HepG2 (cell line): Measurements from ENCODE around the gene STK40. TPM values are rescaled to one million over a fixed set of nuclear protein-coding genes. Genes with fewer than 3 reads are reported as not detected.

Experiments used
- CBX2 ChIP-seq, 2 experiments: fragments of 200-600 bp in 1 of 2; sonication (generic); formaldehyde crosslinking in 1 of 2; IDR thresholded peaks; 2 replicates each; pipeline versions ENCODE4 v1.7.0 to v1.8.1; 2018 to 2022; ENCODE audit warnings: low read depth in 2 of 2, low read length in 1 of 2, mild to moderate bottlenecking in 1 of 2, missing genetic modification reagents in 1 of 2
- NKX3-1 ChIP-seq: sonication (generic); formaldehyde crosslinking; IDR thresholded peaks from 2 replicates; pipeline ENCODE4 v1.5.0; 2020; ENCODE audit warnings: missing genetic modification reagents
- POGZ ChIP-seq: sonication (generic); formaldehyde crosslinking; IDR thresholded peaks from 2 replicates; pipeline ENCODE4 v1.4.0; 2020; ENCODE audit warnings: mild to moderate bottlenecking, missing genetic modification reagents
- RFX3 ChIP-seq: IDR thresholded peaks from 2 replicates; pipeline ENCODE4 v1.6.1; 2016; ENCODE audit warnings: missing biosample characterization, missing genetic modification reagents
- RORA ChIP-seq: sonication (generic); formaldehyde crosslinking; IDR thresholded peaks from 2 replicates; pipeline ENCODE4 v1.5.0; 2020; ENCODE audit warnings: mild to moderate bottlenecking, missing genetic modification reagents, moderate library complexity
- STAG1 ChIP-seq: sonication (generic); formaldehyde crosslinking; IDR thresholded peaks from 2 replicates; pipeline ENCODE4 v1.4.0; 2020; ENCODE audit warnings: missing genetic modification reagents
- ZNF607 ChIP-seq: sonication (generic); formaldehyde crosslinking; IDR thresholded peaks from 2 replicates; pipeline ENCODE4 v1.5.1; 2020; ENCODE audit warnings: missing genetic modification reagents, mild to moderate bottlenecking, borderline replicate concordance
- ZNF850 ChIP-seq: sonication (generic); formaldehyde crosslinking; conservative IDR thresholded peaks from 2 replicates; pipeline ENCODE4 v1.9.0; 2021; ENCODE audit warnings: mild to moderate bottlenecking, missing genetic modification reagents
- polyA plus RNA-seq, 8 experiments: library from polyadenylated mRNA; depleted of rRNA in 3 of 8; stranded (reverse) in 7 of 8; unstranded in 1 of 8; fragments of >200 nt; fragmentation: Illumina TruSeq in 4 of 8; extraction: Trizol in 4 of 8; gene quantifications; 2 replicates each; pipeline versions ENCODE4 v1.2.1 to v1.2.3, GENCODE V29; 2011 to 2016; ENCODE audit warnings: low read depth in 4 of 8, missing spikeins in 1 of 8, mixed read lengths in 1 of 8; ENCODE audit not compliant: insufficient read depth in 1 of 8
- total RNA-seq, 5 experiments: library from RNA; depleted of rRNA; stranded (reverse); fragments of >200 nt; fragmentation: Illumina TruSeq; extraction: Trizol; gene quantifications; 2 replicates each; pipeline ENCODE4 v1.2.3, GENCODE V29; 2016; ENCODE audit warnings: low read depth in 1 of 5
- TF ChIP-seq, protein P1 (sequence below): sonication (generic); formaldehyde crosslinking; IDR thresholded peaks from 2 replicates; pipeline ENCODE4 v1.5.1; 2020; ENCODE audit warnings: mild to moderate bottlenecking, missing genetic modification reagents, borderline replicate concordance
- TF ChIP-seq, protein P2 (sequence below): sonication (generic); formaldehyde crosslinking; IDR thresholded peaks from 2 replicates; pipeline ENCODE4 v1.4.0; 2020; ENCODE audit warnings: missing genetic modification reagents
- TF ChIP-seq, protein P3 (sequence below), 2 experiments: sonication (generic) in 1 of 2; formaldehyde crosslinking in 1 of 2; IDR thresholded peaks; 2 replicates each; pipeline versions ENCODE4 v1.6.1 to v1.9.0; 2014 to 2022; ENCODE audit warnings: antibody characterized with exemption in 1 of 2, borderline replicate concordance in 1 of 2, inconsistent platforms in 1 of 2, low read depth in 1 of 2, missing genetic modification reagents in 1 of 2
- TF ChIP-seq, protein P4 (sequence below): IDR thresholded peaks from 2 replicates; pipeline ENCODE4 v1.6.1; 2016; ENCODE audit warnings: missing genetic modification reagents, missing compliant biosample characterization

The STK40 gene
- total and polyA plus RNA-seq, 2 of the 13 experiments (the other 11 are each of a cell fraction or from before 2014, with no cell fraction given) = 33.8 to 35.1 TPM

DNA sequence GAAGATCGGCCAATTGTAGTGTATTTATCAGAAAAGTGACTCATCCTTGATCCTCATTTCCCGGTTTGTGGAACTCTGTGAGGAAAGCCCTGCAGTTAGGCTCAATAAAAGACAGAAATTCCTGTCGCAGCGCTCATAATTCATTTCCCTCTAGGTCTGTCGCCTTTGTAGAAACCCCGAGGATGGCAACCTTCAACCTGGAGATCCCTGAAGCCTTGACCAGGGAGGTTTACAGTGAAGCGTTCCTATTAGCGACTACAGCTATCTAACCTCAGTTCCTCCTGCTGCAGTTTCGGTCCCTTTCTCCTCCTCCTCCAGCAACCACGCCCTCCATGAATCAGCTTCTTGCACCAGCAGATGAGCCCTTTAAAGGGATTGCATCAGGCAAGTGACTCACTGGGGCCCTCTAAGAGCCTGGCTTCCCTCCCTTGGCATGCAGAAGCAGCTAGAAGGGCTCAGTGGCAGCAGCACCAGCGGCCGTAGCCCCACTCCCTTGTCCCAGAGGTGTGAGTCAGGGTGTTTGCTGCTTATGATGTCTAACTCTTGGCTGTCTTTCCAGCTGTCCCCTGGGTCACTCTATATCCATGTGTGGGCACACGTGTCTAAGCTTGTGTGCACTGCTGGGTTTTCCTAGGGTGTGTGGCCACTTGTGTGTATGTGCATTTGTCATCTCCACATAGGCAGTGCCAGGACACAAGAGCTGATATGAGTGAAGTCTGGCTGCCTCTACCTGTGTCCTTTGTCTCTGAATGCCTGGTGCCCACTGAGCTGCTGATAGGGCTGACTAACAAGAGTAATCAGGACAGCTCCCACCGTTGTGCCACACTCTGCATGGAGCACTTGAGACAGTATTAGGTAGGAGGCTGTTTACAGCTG, 779 bp upstream of the STK40 start (continued):
- TF ChIP-seq POGZ (CRISPR knock-in tag) (no peak), CBX2 (IDR thresholded peaks at IDR 0.05; ENCODE audit: low read depth, low read length) (no peak), CBX2 (CRISPR knock-in tag; IDR thresholded peaks at IDR 0.05; ENCODE audit: low read depth) (no peak), NKX3-1 (CRISPR knock-in tag) (peak; percentile 73; the same call in 1 of the 2 replicates), RORA (no peak), ZNF850 (CRISPR knock-in tag) (no peak), ZNF607 (CRISPR knock-in tag) (no peak; the same call in 1 of the 2 replicates), RFX3 (CRISPR knock-in tag) (no peak), STAG1 (CRISPR knock-in tag) (no peak)
- TF ChIP-seq, protein P1, sequence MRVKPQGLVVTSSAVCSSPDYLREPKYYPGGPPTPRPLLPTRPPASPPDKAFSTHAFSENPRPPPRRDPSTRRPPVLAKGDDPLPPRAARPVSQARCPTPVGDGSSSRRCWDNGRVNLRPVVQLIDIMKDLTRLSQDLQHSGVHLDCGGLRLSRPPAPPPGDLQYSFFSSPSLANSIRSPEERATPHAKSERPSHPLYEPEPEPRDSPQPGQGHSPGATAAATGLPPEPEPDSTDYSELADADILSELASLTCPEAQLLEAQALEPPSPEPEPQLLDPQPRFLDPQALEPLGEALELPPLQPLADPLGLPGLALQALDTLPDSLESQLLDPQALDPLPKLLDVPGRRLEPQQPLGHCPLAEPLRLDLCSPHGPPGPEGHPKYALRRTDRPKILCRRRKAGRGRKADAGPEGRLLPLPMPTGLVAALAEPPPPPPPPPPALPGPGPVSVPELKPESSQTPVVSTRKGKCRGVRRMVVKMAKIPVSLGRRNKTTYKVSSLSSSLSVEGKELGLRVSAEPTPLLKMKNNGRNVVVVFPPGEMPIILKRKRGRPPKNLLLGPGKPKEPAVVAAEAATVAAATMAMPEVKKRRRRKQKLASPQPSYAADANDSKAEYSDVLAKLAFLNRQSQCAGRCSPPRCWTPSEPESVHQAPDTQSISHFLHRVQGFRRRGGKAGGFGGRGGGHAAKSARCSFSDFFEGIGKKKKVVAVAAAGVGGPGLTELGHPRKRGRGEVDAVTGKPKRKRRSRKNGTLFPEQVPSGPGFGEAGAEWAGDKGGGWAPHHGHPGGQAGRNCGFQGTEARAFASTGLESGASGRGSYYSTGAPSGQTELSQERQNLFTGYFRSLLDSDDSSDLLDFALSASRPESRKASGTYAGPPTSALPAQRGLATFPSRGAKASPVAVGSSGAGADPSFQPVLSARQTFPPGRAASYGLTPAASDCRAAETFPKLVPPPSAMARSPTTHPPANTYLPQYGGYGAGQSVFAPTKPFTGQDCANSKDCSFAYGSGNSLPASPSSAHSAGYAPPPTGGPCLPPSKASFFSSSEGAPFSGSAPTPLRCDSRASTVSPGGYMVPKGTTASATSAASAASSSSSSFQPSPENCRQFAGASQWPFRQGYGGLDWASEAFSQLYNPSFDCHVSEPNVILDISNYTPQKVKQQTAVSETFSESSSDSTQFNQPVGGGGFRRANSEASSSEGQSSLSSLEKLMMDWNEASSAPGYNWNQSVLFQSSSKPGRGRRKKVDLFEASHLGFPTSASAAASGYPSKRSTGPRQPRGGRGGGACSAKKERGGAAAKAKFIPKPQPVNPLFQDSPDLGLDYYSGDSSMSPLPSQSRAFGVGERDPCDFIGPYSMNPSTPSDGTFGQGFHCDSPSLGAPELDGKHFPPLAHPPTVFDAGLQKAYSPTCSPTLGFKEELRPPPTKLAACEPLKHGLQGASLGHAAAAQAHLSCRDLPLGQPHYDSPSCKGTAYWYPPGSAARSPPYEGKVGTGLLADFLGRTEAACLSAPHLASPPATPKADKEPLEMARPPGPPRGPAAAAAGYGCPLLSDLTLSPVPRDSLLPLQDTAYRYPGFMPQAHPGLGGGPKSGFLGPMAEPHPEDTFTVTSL = peak; percentile 37; the same call in 1 of the 2 replicates
- TF ChIP-seq, protein P2, sequence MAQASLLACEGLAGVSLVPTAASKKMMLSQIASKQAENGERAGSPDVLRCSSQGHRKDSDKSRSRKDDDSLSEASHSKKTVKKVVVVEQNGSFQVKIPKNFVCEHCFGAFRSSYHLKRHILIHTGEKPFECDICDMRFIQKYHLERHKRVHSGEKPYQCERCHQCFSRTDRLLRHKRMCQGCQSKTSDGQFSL (CRISPR knock-in tag) = no peak
- TF ChIP-seq, protein P3, sequence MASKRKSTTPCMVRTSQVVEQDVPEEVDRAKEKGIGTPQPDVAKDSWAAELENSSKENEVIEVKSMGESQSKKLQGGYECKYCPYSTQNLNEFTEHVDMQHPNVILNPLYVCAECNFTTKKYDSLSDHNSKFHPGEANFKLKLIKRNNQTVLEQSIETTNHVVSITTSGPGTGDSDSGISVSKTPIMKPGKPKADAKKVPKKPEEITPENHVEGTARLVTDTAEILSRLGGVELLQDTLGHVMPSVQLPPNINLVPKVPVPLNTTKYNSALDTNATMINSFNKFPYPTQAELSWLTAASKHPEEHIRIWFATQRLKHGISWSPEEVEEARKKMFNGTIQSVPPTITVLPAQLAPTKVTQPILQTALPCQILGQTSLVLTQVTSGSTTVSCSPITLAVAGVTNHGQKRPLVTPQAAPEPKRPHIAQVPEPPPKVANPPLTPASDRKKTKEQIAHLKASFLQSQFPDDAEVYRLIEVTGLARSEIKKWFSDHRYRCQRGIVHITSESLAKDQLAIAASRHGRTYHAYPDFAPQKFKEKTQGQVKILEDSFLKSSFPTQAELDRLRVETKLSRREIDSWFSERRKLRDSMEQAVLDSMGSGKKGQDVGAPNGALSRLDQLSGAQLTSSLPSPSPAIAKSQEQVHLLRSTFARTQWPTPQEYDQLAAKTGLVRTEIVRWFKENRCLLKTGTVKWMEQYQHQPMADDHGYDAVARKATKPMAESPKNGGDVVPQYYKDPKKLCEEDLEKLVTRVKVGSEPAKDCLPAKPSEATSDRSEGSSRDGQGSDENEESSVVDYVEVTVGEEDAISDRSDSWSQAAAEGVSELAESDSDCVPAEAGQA (IDR thresholded peaks at IDR 0.05; ENCODE audit: low read depth) = no peak
- TF ChIP-seq, protein P3 (CRISPR knock-in tag; IDR thresholded peaks at IDR 0.05; ENCODE audit: borderline replicate concordance) = no peak
- TF ChIP-seq, protein P4, sequence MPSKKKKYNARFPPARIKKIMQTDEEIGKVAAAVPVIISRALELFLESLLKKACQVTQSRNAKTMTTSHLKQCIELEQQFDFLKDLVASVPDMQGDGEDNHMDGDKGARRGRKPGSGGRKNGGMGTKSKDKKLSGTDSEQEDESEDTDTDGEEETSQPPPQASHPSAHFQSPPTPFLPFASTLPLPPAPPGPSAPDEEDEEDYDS (CRISPR knock-in tag) = peak; percentile 79
